ENCODE data around the gene TRPM5. TPM values are rescaled to one million over a fixed set of nuclear protein-coding genes. Genes with fewer than 3 reads are reported as not detected.

TRPM5 gene
- total and polyA plus RNA-seq, 8 donors: 0.15 to 11.6 (median 0.45) TPM; not detected in 1

- Histone ChIP-seq H3K9me3 (no peaks in the 10 kb centered on the region), H3K27ac (no peak overlapping the region), H3K4me1 (peaks cover 6 to 10% (median 10%) of the 10 kb centered on the region in 4 donors), H3K4me3 (no peak overlapping the region), H3K27me3 (peaks cover 0 to 46% (median 0%) of the 10 kb centered on the region in 3 donors), H3K36me3 (no peaks in the 10 kb centered on the region)
- intact Hi-C loops (cut with DNase I; ENCODE audit: low total_unique reads): no loop called here
- DNase-seq: peak in 1 of 2 donors; percentile 79
- 63 to 74% (median 71%) methylated on average over 15 to 20 of the region's 20 CpGs for WGBS, 5 donors
- TF ChIP-seq EP300 (IDR thresholded peaks at IDR 0.05) (no peak), POLR2A (IDR thresholded peaks at IDR 0.05) (no peak), CTCF (IDR thresholded peaks at IDR 0.05) (no peak), POLR2AphosphoS5 (IDR thresholded peaks at IDR 0.05) (no peak)
Observed at GRCh38 chr11:2452321-2453012, 8.2 kb upstream of the TRPM5 start.

GRCh38 chr11:2451916-2452315 is 7.6 kb upstream of the TRPM5 start:
- Histone ChIP-seq H3K4me1 (peaks cover 12 to 16% (median 16%) of the 10 kb centered on the region in 4 donors), H3K4me3 (no peak overlapping the region), H3K27ac (no peak overlapping the region), H3K9me3 (no peaks in the 10 kb centered on the region), H3K36me3 (no peaks in the 10 kb centered on the region), H3K27me3 (peaks cover 0 to 52% (median 0%) of the 10 kb centered on the region in 3 donors)
- intact Hi-C loops (cut with DNase I; ENCODE audit: low total_unique reads): no loop called here
- 69 to 85% (median 72%) methylated on average over 4 to 6 of the region's 6 CpGs for WGBS, 5 donors
- DNase-seq: no peak
- TF ChIP-seq EP300 (IDR thresholded peaks at IDR 0.05) (no peak), POLR2AphosphoS5 (IDR thresholded peaks at IDR 0.05) (no peak), POLR2A (IDR thresholded peaks at IDR 0.05) (no peak), CTCF (IDR thresholded peaks at IDR 0.05) (no peak)

- Histone ChIP-seq H3K4me1 (peaks cover 15 to 22% (median 21%) of the 10 kb centered on the region in 4 donors), H3K27me3 (peaks cover 0 to 57% (median 0%) of the 10 kb centered on the region in 3 donors), H3K4me3 (no peak overlapping the region), H3K36me3 (no peaks in the 10 kb centered on the region), H3K9me3 (no peaks in the 10 kb centered on the region), H3K27ac (no peak overlapping the region)
- intact Hi-C loops (cut with DNase I; ENCODE audit: low total_unique reads): no loop called here
- DNase-seq: no peak
- WGBS, 5 donors: 91 to 100% (median 95%) methylated on average over 6 to 15 of the region's 15 CpGs
- TF ChIP-seq POLR2A (IDR thresholded peaks at IDR 0.05) (no peak), CTCF (IDR thresholded peaks at IDR 0.05) (no peak), POLR2AphosphoS5 (IDR thresholded peaks at IDR 0.05) (no peak), EP300 (IDR thresholded peaks at IDR 0.05) (no peak)
Observed at GRCh38 chr11:2451336-2451735, 7.0 kb upstream of the TRPM5 start.

GRCh38 chr11:2450321-2451041 is 6.2 kb upstream of the TRPM5 start:
- Histone ChIP-seq H3K27ac (no peak overlapping the region), H3K27me3 (peaks cover 0 to 66% (median 0%) of the 10 kb centered on the region in 3 donors), H3K4me1 (peaks cover 15 to 30% (median 29%) of the 10 kb centered on the region in 4 donors), H3K36me3 (no peaks in the 10 kb centered on the region), H3K9me3 (no peaks in the 10 kb centered on the region), H3K4me3 (no peak overlapping the region)
- TF ChIP-seq POLR2A (IDR thresholded peaks at IDR 0.05) (no peak), EP300 (IDR thresholded peaks at IDR 0.05) (no peak), POLR2AphosphoS5 (IDR thresholded peaks at IDR 0.05) (no peak), CTCF (IDR thresholded peaks at IDR 0.05) (no peak)
- intact Hi-C loops (cut with DNase I; ENCODE audit: low total_unique reads): no loop called here
- no peak for DNase-seq
- 76 to 83% (median 80%) methylated on average over 9 to 19 of the region's 19 CpGs for WGBS, 5 donors

Measured in stomach (tissue), 9 donors.